GM13977 (cell line): ENCODE measurements around the gene SKAP2.

Experiments
- DNase-seq: peaks from one replicate; pipeline ENCODE4 v3.0.0; 2012; ENCODE audit warnings: low spot score
- in situ Hi-C: fragments of 300-500 bp; cut with MboI; formaldehyde crosslinking; loops from one replicate; pipeline ENCODE4 v1.12.0; 2022; ENCODE audit warnings: low sequenced_read_pairs, low pct_unique_long_range_greater_than_20kb, mixed read lengths, inconsistent platforms; ENCODE audit not compliant: unreplicated experiment
- TF ChIP-seq, protein P1 (sequence below): IDR thresholded peaks from 2 replicates; pipeline ENCODE4 v1.5.1; 2012; ENCODE audit warnings: mild to moderate bottlenecking, control low read depth; ENCODE audit not compliant: insufficient read depth; ENCODE audit errors: extremely low read depth, missing control alignments

SKAP2 gene

DNA sequence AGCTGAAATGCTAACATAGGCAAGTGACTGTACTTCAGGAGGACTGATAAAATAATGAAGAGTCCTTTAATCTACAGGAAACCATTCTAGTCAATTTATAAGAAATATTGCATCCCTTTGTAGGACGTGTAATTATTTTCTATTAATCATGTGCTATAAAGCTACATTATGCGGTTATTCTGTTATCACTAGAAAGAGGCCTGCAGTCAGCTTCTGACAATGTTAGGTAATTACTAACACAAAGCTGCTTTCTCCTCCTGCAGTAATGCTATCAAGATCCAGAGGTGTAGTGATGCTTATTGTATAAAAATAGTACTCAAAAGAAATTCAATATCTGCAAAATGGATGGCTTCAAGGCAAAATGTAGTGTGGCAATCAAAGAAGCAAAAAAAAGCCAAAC is 191.1 kb downstream of the SKAP2 start:
- in situ Hi-C loops = loop anchor here (10.0 to 25.0 kb wide), 3 partner anchors 298 to 786 kb away; no protein-coding TSS in a partner anchor
- TF ChIP-seq, protein P1, sequence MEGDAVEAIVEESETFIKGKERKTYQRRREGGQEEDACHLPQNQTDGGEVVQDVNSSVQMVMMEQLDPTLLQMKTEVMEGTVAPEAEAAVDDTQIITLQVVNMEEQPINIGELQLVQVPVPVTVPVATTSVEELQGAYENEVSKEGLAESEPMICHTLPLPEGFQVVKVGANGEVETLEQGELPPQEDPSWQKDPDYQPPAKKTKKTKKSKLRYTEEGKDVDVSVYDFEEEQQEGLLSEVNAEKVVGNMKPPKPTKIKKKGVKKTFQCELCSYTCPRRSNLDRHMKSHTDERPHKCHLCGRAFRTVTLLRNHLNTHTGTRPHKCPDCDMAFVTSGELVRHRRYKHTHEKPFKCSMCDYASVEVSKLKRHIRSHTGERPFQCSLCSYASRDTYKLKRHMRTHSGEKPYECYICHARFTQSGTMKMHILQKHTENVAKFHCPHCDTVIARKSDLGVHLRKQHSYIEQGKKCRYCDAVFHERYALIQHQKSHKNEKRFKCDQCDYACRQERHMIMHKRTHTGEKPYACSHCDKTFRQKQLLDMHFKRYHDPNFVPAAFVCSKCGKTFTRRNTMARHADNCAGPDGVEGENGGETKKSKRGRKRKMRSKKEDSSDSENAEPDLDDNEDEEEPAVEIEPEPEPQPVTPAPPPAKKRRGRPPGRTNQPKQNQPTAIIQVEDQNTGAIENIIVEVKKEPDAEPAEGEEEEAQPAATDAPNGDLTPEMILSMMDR = no peak
- no peak for DNase-seq

DNA sequence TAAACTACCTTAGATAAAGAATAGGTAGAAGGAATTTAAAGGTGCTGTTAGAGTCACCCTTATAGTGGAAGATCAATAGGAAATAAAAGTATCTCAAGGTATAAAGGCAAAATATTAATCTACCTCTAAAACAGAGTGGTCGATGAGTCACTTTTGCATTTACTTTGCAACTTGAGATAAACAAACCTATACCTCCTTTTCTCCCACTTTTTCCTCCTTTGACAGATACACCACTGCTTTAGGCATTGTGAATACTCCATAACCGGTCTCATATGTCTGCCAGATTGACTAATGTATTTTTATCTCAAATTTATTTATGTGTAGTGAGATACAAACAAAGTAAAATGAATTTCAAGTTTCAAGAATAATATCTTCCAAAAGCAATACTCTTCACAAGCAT is 193.5 kb downstream of the SKAP2 start:
- in situ Hi-C loops = loop anchor here (10.0 to 25.0 kb wide), 3 partner anchors 296 to 784 kb away; no protein-coding TSS in a partner anchor
- DNase-seq = no peak
- TF ChIP-seq, protein P1 = no peak

DNA sequence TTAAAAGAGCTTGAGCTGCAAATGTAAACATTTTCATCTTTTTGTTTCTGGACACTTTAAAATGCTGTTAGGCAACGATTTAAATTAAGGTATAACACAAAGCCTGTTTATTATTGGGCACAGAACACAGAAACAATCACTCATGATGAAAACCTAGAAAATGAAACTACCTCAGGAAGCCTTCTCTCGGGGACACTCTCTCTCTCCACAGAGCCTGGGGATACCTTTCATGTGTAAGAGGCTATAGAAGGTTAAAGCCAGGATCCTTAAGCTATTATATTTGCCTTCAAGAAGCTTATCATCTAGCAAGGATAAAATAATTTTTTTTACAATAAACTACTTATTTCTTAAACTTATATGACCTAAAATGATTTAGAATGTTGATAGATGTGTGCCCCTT is 194.1 kb downstream of the SKAP2 start:
- TF ChIP-seq, protein P1 = no peak
- in situ Hi-C loops = loop anchor here (10.0 to 25.0 kb wide), 3 partner anchors 295 to 783 kb away; no protein-coding TSS in a partner anchor
- DNase-seq = no peak

DNA sequence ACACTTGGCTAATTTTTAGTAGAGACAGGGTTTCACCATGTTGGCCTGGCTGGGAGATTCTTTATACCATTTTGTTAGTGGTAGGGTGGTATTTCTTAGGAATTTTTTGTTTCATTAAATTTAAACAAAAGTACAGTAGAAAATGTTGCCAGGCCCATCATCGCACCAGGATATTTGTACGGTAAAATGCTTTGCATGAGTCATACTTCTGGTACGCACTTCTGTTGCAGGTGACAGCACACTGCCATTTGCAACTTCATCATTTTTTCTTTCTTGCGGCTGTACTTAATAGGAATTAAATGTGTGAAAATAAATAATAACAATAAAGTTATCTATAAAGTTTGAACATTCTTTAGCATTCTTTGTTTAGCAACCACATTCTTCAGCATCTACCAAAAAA is 195.6 kb downstream of the SKAP2 start:
- TF ChIP-seq, protein P1 = no peak
- in situ Hi-C loops = loop anchor here (25.0 kb wide), 2 partner anchors 582 to 782 kb away; no protein-coding TSS in a partner anchor
- DNase-seq = no peak

DNA sequence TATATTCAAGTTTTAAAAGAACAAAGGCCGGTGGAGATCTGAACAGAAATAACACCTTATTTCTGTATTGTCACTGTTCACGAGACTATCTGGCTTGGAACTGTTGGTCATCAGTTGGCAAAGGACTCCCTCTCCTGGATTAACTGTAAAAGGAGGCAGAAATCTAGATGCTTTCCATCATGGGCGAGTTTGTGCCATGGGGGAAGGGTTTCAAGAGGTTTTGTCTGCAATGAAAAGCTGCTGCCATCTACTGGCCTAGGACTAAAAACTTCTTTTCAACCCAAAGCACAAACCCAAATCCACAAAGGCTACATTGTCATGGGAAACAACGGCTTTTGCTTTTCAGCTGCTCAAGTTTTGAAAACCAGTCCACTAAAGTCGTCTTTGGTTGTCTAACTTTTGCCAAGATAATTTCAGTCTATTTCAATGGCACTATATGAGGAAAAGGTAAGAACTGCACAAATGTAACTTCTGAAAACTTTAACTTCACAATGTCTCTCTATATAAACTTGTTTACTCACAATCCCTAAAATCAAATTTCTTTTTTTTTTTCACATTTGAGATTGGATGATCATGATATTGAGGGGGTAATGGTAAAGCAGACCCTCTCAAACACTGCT is 196.8 kb downstream of the SKAP2 start:
- DNase-seq = no peak
- in situ Hi-C loops = loop anchor here (25.0 kb wide), 2 partner anchors 580 to 780 kb away; no protein-coding TSS in a partner anchor
- TF ChIP-seq, protein P1 = peak; percentile 65

DNA sequence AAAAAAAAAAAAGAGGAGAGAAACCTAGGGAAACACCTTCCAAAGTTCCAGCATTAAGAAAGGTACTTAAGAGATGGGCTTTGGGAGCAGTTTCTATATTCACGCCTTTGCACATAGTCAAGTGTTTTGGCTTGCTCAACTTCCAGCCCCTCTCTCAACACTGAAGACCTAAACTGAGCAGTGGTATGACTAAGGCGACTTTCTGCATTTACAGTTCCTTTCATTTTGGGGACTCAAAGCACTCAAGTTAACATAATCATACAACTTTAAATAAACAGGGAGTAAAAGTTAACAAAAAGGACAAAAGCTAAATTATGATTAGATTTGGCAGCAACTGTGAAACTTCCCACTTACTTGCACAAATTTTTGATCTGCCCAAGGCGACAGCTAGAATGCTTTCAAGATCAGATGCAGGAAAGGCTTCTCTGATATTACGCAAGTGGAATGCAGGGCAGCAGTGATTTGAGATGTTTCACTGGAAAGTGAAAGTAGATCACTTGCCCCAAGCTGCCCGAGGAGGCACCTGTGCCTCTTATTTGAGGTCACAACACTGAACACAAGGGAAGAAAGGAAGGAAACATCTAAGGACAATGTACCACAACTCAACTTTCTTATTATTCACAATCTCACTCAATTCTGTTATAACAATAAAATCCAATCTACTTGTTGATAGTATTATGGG is 199.5 kb downstream of the SKAP2 start:
- no peak for DNase-seq
- TF ChIP-seq, protein P1 = no peak
- in situ Hi-C loops = loop anchor here (25.0 kb wide), 2 partner anchors 578 to 778 kb away; no protein-coding TSS in a partner anchor
